GM19438 (cell line): ENCODE results near the gene KDM4B.

Experiments used
- ATAC-seq: cut with Tn5 transposase; IDR thresholded peaks from one replicate; pipeline ENCODE4 v1.9.1; 2021; ENCODE audit warnings: low read depth; ENCODE audit not compliant: unreplicated experiment

KDM4B gene

GRCh38 chr19:4983346-4984105 is 14.6 kb downstream of the KDM4B start:
- ATAC-seq, result no peak

DNA sequence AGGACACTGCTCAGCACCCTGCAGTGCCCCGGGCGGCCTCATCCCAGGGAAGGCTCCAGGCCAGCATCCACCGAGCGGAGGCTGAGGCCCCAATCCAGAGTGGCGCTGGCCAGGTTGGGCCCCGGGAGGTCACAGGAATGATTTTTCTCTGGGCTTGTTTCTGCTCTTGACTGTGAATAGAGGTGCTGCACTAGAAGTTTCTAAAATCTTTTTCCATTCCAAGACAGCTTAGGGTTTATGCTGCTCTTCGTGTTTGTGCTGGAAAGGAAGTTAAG is 15.1 kb downstream of the KDM4B start:
- ATAC-seq, result no peak

DNA sequence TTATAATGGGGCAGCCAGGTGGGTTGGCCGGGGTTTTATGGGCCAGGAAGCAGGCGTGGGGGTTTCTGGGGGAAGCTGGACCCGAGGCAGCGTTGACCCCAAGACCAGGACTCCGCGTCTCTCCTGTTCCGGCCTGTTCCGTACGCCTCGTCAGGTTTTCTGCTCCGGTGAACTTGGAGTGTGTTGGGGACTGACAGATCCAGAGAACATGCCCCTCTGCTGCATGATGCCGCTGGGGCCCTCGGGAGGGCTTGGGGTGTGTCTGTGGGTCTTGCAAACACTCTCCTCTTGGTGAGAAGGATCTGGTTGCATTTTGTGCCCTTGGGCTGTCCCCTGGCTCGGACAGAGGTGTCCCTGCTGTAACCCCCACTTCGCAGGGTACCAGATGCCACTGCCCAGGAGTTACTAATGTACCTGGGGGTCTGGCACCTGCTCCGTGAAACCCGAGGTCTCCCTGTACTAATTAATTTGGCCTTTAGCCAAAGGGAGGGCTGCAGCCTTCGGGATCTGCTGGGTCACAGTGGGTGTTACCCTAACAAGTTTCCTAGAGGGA is 15.6 kb downstream of the KDM4B start:
- ATAC-seq, result no peak

DNA sequence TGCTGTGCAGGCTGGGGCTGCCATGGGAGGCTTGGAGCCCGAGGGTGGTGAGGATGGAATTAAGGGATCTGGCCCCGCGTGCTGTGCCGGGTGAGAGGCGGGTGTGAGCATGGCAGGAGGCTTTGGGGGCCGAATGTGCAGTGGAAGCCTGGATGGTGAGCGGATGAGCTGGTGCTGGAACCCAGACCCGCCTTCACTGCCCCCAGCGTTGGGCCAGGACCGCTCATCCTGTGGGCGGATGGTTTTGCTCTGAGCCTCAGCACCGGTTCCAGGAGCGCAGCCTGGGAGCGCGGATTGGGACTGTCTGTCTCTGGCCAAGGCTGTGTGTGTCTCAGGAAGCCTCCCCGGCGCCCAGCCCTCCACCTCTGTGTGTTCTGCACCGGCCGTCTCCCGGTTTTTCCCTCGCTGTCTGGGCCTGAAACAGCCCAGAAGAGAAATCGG is 16.7 kb downstream of the KDM4B start:
- ATAC-seq, result no peak

- ATAC-seq, result no peak
Observed at GRCh38 chr19:4986056-4986455, 17.1 kb downstream of the KDM4B start.

- no peak for ATAC-seq
Observed at GRCh38 chr19:4986471-4986891, 17.6 kb downstream of the KDM4B start.

DNA sequence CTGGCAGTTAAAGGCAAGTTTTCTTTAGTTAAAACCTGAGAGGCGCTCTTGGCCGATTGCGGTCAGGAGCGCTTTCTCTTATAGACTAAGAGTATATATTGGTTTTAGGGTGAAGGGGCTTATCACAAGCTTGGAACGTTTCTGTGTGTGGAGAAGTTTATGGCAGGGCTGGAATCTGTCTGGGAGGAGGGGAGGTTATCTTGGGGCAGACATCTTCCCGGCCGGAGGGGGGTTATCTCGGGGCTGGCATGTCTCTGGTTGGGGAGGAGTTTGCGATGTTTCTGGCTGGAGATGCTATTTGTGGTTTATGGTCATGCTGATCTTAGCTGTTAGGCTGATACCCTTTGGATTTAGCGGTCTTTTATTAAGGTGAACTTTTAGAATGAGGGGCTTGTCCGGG is 18.3 kb downstream of the KDM4B start:
- no peak for ATAC-seq

GRCh38 chr19:4987692-4988370 is 18.9 kb downstream of the KDM4B start:
- ATAC-seq, result no peak

- ATAC-seq, result no peak
Observed at GRCh38 chr19:4988770-4989251, 19.9 kb downstream of the KDM4B start.

- no peak for ATAC-seq
Observed at GRCh38 chr19:4990306-4990705, 21.4 kb downstream of the KDM4B start.

DNA sequence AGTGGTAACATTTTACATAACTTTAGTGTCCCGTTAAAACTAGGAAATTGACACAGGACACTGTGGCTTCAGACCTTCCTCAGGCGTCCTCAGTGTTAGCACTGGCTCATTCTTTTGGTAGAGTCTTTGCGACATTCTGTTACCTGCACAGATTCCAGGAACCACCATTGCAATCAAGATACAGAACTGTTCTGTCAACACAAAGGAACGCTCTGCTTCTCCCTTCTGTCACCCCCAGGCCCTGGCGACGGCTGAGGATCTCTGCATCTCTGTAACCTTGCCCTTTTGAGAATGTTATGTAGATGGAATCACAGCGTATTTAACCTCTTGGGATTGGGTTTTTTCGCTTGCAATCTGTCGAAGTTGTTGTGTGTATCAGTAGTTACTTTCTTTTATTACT is 22.6 kb downstream of the KDM4B start:
- no peak for ATAC-seq

GRCh38 chr19:4991996-4992698 is 23.2 kb downstream of the KDM4B start:
- ATAC-seq, result no peak

DNA sequence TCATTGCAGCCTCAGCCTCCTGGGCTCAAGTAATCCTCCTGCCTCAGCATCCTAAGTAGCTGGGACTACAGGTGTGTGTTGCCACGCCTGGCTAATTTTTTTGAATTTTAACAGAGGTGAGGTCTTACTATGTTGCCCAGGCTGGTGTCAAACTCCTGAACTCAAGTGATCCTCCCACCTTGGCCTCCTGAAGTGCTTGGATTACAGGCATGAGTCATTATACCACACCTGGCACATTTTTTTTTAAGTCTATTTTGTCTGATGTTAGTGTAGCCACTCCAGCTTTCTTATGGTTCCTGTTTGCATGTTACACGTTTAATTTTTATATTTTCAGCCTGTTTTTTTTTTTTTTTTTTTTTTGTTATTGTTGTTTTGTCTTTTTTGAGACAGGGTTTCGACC is 24.8 kb downstream of the KDM4B start:
- ATAC-seq, result no peak

- no peak for ATAC-seq
Observed at GRCh38 chr19:4996701-4997100, 27.8 kb downstream of the KDM4B start.

DNA sequence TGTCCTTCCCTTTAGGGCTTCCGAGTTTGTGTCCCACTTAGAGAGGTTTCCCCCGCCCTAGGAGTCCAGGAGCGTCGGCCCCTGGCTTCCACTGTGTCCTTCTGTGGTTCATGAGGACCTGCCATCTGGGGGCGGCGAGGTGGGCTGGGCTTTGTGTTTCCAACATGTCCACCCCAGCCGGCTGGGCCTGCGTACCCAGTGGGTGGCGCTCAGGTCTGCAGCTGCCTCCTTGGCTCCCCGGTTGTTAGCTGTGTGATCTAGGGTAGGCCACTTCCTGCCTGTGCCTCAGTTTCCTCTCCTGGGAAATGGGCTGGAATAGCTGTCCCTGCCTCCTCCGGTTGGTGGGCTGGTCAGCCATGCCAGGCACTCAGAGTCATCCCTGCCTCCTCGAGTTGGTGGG is 28.4 kb downstream of the KDM4B start:
- no peak for ATAC-seq

DNA sequence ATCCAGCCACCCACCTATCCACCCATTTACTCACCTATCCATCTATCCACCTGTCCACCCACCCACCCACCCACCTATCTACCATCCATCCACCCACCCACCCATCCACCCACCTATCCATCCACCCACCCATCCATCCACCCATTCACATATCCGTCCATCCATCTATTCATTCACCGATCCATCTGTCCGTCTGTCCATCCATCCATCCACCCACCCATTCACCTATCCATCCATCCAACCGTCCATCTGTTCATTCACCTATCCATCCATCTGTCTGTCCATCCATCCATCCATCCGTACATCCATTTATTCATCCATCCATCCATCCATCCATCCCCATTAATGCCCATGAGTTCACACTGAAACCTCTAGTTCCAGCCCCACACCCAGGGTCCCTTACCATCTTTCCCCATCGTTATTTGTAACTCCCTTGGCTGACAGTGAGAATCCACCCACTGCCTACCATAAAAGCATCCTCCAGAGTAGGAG is 31.3 kb downstream of the KDM4B start:
- no peak for ATAC-seq

- no peak for ATAC-seq
Observed at GRCh38 chr19:5001615-5002014, 32.7 kb downstream of the KDM4B start.

DNA sequence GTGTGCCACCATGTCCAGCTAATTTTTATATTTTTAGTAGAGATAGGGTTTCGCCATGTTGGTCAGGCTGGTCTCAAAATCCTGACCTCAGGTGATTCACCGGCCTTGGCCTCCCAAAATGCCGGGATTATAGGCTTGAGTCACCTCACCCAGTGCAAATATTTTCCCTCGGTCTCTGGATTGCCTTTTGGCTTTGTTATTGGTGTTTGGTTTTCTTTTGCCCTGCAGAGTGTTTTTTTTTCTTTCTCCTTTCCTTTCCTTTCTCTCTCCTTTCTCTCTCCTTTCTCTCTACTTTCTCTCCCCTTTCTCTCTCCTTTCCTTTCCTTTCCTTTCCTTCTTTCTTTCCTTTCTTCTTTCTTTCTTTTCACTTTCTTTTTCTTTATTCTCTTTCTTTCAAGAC is 33.2 kb downstream of the KDM4B start:
- ATAC-seq, result no peak

DNA sequence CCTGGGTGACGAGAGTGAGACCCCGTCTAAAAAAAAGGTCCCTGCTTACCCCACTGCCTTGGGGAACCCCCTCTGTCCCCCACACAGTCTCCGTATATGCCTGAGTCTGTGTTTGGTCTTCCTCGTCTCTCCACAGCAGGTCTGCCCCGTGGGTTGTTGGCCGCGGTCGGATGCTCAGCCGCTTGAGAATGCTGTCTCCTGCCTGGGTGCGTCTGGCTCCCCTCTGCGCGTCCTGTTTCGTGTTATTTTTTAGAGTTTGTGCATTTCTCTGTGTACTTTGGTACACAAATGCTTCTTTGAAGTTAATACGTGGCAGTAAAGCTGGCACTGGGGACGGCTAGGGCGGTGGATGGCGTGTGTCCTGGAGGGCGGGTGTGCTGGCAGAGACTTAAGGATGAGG is 34.9 kb downstream of the KDM4B start:
- no peak for ATAC-seq

GRCh38 chr19:5005096-5005495 is 36.2 kb downstream of the KDM4B start:
- no peak for ATAC-seq

DNA sequence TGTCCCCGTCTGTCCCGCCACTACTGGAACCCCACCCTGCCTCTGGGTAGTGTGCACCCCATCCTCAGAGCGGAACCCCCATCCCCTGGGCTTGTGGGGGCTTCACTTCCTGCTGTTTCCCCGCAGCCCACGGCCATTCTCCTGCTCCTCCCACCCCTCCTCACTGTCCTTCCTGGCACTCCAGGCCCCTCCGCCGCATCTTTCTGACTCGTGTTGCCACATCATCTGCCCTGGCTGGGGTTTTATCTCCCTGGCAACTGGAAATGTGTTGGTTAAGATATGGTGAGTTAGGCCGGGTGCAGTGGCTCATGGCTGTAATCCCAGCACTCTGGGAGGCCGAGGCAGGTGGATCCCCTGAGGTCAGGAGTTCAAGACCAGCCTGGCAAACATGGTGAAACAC is 37.3 kb downstream of the KDM4B start:
- no peak for ATAC-seq
